ENCODE results near the gene TRAPPC2. TPM values are rescaled to one million over a fixed set of nuclear protein-coding genes. Genes with fewer than 3 reads are reported as not detected.

Gene TRAPPC2
- total RNA-seq, 1 donor: 21.5 TPM

DNA sequence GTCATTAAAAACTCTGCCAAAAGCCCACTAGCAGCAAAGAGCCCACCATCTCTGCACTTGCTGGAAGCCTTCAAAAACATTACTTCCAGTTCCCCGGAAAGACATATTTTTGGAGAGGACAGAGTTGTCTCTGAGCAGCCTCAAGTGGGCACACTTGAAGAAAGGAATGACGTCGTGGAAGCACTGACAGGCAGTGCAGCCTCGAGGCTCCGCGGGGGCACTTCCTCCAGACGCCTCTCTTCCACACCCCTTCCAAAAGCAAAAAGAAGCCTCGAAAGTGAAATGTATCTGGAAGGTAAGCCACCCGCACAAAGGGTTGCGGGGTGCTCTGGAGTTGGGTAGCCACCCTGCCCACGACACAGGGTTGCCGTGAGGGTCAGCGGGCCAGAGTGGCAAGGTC is 26.0 kb upstream of the TRAPPC2 start:
- no peak for DNase-seq (ENCODE audit: low read depth)
- H3K4me3 ChIP-seq (ENCODE audit: low read depth, low read length): no peak overlapping the region
- TF ChIP-seq, protein P1, sequence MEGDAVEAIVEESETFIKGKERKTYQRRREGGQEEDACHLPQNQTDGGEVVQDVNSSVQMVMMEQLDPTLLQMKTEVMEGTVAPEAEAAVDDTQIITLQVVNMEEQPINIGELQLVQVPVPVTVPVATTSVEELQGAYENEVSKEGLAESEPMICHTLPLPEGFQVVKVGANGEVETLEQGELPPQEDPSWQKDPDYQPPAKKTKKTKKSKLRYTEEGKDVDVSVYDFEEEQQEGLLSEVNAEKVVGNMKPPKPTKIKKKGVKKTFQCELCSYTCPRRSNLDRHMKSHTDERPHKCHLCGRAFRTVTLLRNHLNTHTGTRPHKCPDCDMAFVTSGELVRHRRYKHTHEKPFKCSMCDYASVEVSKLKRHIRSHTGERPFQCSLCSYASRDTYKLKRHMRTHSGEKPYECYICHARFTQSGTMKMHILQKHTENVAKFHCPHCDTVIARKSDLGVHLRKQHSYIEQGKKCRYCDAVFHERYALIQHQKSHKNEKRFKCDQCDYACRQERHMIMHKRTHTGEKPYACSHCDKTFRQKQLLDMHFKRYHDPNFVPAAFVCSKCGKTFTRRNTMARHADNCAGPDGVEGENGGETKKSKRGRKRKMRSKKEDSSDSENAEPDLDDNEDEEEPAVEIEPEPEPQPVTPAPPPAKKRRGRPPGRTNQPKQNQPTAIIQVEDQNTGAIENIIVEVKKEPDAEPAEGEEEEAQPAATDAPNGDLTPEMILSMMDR (IDR thresholded peaks at IDR 0.05; ENCODE audit: insufficient read depth, low read length): no peak

DNA sequence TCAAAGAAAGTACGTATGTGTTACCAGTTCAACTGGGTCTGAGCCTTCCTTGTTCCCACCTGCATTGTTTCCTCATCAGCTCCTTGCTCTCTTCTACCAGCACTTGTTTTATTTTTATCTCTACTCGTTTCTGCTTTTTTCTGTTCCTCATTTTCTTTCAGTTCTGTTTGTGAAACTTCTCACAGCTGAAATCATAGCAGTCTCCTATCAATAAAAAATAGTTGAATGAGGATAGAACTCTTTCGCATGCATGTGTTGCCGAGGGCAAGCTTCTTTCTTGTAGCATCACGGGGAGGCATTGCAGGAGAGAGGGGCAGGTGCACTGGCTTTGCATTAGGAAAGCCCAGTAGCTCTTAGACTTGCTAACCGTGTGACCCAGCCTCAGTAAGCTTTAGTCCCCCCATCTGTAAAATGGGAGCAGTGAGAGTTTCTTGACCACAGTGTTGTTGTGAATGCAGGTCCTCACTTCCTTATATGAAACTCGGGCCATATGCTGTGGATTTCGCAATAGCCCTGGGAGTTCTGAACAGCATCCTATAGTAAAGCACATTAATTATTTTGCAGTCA is 24.8 kb upstream of the TRAPPC2 start:
- H3K4me3 ChIP-seq (ENCODE audit: low read depth, low read length): no peak overlapping the region
- DNase-seq (ENCODE audit: low read depth): no peak
- TF ChIP-seq, protein P1 (IDR thresholded peaks at IDR 0.05; ENCODE audit: insufficient read depth, low read length): no peak

DNA sequence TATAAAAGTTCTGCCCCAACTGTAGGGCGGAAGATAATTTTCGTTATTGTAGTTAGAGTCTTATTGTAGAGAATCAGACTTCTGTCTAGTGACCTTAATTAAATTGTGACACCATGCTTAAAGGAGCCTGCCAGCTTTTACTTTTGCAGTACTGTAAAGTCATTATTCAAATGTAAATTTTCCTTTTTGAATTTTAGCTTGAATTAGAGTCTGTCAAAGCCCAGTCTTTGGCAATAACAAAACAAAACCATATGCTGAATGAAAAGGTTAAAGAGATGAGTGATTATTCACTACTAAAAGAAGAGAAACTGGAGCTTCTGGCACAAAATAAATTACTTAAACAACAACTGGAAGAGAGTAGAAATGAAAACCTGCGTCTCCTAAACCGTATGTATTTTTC is 22.0 kb upstream of the TRAPPC2 start:
- no peak for DNase-seq (ENCODE audit: low read depth)
- H3K4me3 ChIP-seq (ENCODE audit: low read depth, low read length): no peak overlapping the region
- TF ChIP-seq, protein P1 (IDR thresholded peaks at IDR 0.05; ENCODE audit: insufficient read depth, low read length): no peak

DNA sequence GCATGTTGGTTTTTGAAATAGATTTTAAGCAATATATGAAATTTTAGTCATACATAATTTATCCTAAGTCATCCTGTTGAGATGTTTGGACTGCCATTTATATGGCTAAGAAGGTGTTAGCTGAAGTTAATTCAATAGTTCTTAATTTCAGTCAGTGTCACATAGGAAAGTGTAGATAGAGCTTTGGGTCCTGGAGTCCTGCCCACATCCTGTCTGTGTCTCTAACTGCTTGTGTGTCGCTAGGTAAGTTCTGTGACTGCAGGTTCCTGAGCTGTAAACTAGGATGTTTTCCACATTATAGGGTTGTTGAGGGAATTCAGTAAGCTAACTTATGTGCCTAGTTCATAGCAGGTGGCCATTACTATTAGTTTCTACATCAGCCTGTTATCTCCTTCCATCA is 20.8 kb upstream of the TRAPPC2 start:
- TF ChIP-seq, protein P1 (IDR thresholded peaks at IDR 0.05; ENCODE audit: insufficient read depth, low read length): no peak
- DNase-seq (ENCODE audit: low read depth): no peak
- no peak overlapping the region for H3K4me3 ChIP-seq (ENCODE audit: low read depth, low read length)

DNA sequence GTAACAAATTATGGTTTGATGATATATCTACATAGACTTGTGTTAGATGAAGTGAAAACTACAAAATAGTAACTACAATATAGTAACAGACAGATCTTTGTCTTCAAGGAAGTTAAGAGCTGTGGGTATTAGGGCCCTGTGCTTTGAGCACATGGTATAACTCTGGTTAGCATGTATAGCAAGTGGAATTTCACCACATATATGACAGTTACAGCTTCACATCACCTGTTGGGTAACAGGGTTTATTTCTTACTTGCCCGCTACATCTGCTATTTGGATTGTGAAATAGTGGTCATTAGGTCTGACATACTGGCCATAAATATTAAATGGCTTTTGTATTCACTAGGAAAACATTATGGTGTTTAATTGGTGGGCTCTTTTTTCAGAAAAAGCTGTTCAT is 20.3 kb upstream of the TRAPPC2 start:
- no peak for DNase-seq (ENCODE audit: low read depth)
- TF ChIP-seq, protein P1 (IDR thresholded peaks at IDR 0.05; ENCODE audit: insufficient read depth, low read length): no peak
- no peak overlapping the region for H3K4me3 ChIP-seq (ENCODE audit: low read depth, low read length)

DNA sequence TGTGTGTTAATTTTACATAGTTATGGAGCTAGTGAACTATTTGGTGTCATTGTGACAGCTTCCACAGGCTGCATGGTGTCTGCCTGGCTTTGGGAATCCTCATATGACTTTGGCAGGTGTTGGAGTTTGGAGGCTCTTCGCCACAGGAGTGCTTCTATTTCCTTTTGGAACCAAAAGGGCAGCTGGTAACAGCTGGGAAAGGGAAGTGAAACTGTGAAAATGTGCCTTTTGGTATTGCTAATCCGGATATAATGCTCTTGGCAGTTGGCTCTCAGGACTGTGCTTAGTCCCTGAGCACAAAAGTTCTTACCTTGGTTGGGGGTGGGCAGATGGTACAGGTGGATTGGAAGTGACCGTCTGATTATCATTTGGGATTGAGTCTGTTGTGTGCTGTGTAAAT is 18.2 kb upstream of the TRAPPC2 start:
- no peak overlapping the region for H3K4me3 ChIP-seq (ENCODE audit: low read depth, low read length)
- no peak for DNase-seq (ENCODE audit: low read depth)
- TF ChIP-seq, protein P1 (IDR thresholded peaks at IDR 0.05; ENCODE audit: insufficient read depth, low read length): no peak

DNA sequence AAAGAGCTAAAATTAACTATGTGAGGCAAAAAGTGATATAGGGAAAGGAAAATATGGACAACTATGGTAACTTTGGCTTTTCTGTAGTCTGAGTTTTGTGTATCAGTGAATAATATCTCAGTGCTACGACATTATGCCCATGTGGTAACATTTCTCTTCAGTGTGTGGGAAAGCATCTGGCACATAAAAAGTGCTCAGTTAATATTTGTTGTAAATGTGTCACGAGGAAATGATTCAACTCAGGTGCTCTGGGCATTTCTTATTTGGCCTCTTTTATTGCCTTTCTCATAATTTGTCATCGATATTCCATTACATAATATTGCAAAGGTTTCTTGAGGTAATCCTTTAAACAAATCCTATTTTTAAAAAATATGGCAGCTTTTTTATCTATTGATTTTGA is 17.7 kb upstream of the TRAPPC2 start:
- DNase-seq (ENCODE audit: low read depth): no peak
- TF ChIP-seq, protein P1 (IDR thresholded peaks at IDR 0.05; ENCODE audit: insufficient read depth, low read length): no peak

More for the DNA sequence above, 17.7 kb upstream of the TRAPPC2 start:
- H3K4me3 ChIP-seq (ENCODE audit: low read depth, low read length): no peak overlapping the region
